H1 (cell line): ENCODE data around the gene AGAP3.

Experiments
- CEBPB ChIP-seq: IDR thresholded peaks from 2 replicates; pipeline ENCODE4 v1.6.1; 2012; ENCODE audit warnings: low read depth, low read length
- CTCF ChIP-seq, 3 experiments: IDR thresholded peaks; 1 replicate in 2 of 3; 2 replicates in 1 of 3; pipeline versions ENCODE4 v1.5.1 to v1.6.1; 2011; ENCODE audit warnings: low read length in 3 of 3, mild to moderate bottlenecking in 3 of 3, inconsistent platforms in 2 of 3, low read depth in 1 of 3, moderate library complexity in 1 of 3; ENCODE audit not compliant: insufficient read depth in 1 of 3; ENCODE audit errors: control extremely low read depth in 1 of 3
- EP300 ChIP-seq, 2 experiments: IDR thresholded peaks; 1 replicate in 1 of 2; 2 replicates in 1 of 2; pipeline ENCODE4 v1.6.1; 2011 to 2012; ENCODE audit warnings: low read depth in 2 of 2, low read length in 2 of 2, mild to moderate bottlenecking in 2 of 2, borderline replicate concordance in 1 of 2, inconsistent platforms in 1 of 2, moderate library complexity in 1 of 2
- POLR2A ChIP-seq, 2 experiments: IDR thresholded peaks; 1 replicate in 1 of 2; 2 replicates in 1 of 2; pipeline ENCODE4 v1.6.1; 2011; ENCODE audit warnings: low read depth in 2 of 2, low read length in 2 of 2, mild to moderate bottlenecking in 2 of 2; ENCODE audit errors: control extremely low read depth in 1 of 2
- RBBP5 ChIP-seq: IDR thresholded peaks from 2 replicates; pipeline ENCODE4 v1.7.1; 2012; ENCODE audit warnings: low read depth, mild to moderate bottlenecking, inconsistent platforms, low read length, moderate library complexity, borderline replicate concordance
- SIX5 ChIP-seq: IDR thresholded peaks from 2 replicates; pipeline ENCODE4 v1.6.1; 2011; ENCODE audit warnings: mild to moderate bottlenecking, low read depth, low read length
- TAF1 ChIP-seq: IDR thresholded peaks from 2 replicates; pipeline ENCODE4 v1.6.1; 2011; ENCODE audit warnings: mild to moderate bottlenecking, low read depth, low read length
- YY1 ChIP-seq: IDR thresholded peaks from 2 replicates; pipeline ENCODE4 v1.6.1; 2011; ENCODE audit warnings: low read depth, mild to moderate bottlenecking, low read length

GRCh38 chr7:151045262-151045661 is 41.0 kb upstream of the AGAP3 start:
- no peak for TF ChIP-seq TAF1
- no peak for TF ChIP-seq POLR2A (IDR thresholded peaks at IDR 0.05; ENCODE audit: control extremely low read depth in 1 of 2, low read depth in 2 of 2, low read length in 2 of 2)
- no peak for TF ChIP-seq CTCF (IDR thresholded peaks at IDR 0.05; ENCODE audit: control extremely low read depth in 1 of 3, insufficient read depth in 1 of 3, low read depth in 1 of 3, low read length in 3 of 3)
- no peak for TF ChIP-seq SIX5
- no peak for TF ChIP-seq RBBP5
- TF ChIP-seq YY1 = no peak
- TF ChIP-seq CEBPB = no peak
- TF ChIP-seq EP300 (IDR thresholded peaks at IDR 0.05; ENCODE audit: borderline replicate concordance in 1 of 2, low read depth in 2 of 2, low read length in 2 of 2) = no peak
